Measurements from ENCODE around the gene GFY.
"Not testable (repeated sequence)": the region's sequence is repeated elsewhere in the genome, so short reads cannot be mapped to it uniquely, and the experiment has no call there.

GFY gene

DNA sequence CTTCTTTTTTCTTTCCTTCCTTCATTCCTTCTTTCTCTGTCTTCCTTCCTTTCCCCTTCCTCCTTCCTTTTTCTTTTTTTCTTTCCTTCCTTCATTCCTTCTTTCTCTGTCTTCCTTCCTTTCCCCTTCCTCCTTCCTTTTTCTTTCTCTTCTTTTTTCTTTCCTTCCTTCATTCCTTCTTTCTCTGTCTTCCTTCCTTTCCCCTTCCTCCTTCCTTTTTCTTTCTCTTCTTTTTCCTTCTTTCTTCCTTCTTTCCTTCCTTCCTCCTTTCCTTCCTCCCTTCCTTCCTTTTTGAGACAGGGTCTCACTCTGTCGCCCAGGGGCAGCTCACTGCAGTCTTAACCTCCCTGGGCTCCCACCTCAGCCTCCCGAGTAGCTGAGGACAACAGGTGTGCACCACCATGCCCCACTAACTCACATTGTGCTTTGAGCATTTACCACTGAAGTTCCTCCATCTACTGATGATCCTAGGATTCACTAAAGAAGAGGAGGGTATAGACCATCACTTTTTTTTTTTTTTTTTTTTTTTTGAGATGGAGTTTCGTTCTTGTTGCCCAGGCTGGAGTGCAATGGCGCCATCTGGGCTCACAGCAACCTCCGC is 19.0 kb downstream of the GFY start:
- not testable (repeated sequence) for DNase-seq

DNA sequence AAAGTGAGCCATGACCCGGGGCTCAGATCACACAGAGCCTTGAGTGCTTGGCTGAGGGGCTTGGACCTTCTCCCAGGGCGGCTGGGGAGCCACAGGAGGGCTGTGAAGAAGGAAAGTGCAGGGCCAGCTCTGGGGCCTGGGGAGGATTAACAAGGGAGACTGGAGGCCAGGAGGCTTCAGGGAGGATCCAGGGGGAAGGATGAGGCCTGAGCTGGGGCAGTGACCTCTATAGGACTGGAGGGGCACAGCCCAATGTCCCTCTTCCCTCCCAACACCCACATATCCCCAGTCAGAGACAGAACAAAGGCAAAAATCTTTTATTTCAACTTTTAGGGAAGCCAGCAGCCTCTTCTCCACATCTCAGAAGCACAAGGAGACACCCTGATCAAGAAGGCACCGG is 20.8 kb downstream of the GFY start:
- no peak for DNase-seq

GRCh38 chr19:49447485-49448431 is 22.6 kb downstream of the GFY start:
- no peak for DNase-seq

DNA sequence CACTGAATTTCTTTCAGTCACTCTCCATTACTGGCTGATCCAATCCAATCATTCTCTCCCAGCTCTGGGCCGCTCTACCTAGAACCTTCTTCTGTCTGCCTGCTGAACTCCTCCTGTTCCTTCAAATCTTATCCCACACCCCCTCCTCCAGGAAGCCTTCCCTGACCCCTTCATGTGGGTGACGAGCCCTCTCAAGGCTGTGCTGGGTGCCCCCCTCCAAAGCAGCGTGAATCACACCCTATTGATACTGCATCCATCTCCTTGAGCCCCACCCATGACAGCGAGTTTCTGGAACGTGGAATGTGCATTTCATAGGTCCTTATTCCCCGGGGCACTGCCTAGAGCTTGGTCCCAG is 23.2 kb downstream of the GFY start:
- no peak for DNase-seq

DNA sequence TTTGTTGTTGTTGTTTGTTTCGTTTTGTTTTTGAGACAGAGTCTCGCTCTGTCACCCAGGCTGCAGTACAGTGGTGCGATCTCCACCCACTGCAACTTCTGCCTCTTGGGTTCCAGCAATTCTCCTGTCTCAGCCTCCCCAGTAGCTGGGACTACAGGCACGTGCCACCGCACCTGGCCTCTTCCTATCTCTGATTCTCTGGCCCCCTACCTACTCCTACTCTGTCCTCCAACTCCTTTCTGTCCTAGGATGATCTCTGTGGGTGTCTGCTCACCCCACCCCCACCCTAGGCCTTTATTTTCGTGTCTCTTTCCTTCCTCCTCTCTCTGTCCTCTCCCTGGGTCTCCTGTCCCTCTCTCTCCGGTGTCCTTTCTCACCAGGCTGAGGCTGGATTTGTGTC is 25.2 kb downstream of the GFY start:
- DNase-seq = no peak

DNA sequence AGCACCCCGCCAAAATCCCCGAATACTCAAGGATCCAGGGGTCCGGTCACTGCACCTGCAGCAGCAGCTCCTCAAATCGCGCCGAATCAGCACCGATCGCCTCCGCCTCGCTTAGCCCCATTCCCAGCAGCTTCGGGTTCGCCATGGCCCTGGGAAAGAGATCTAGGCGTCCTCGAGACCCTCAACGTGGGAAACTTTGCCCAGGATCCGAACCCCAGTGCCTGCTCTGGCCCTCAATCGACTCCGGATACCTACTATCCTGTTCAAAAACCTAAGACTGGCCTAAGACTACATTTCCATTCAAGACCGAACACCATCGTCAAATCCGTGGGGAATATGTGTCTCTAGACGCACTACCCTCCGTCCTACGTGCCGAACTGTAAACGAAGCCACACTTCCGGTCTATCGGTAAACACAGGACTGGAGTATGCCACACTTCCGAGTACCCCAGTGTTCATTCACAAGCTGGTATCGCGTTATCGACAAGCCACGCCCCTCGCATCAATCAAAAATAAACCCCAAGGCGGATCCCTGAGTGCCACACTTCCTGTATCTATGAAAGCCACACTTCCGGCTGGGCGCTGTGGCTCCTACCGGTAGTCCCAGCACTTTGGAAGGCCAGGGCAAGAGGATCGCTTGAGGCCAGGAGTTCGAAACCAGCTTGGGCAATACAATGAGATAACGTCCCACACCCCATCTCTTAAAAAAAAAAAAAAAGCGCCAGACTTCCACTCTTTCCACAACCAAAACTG is 26.4 kb downstream of the GFY start, which contains the start of gene PIH1D1:
PIH1D1 (minus strand) TSS at position 385 of the 752 bp plus-strand sequence; CDS start at position 145, 240 bp downstream.
- peak; percentile 85 to 95 for DNase-seq

DNA sequence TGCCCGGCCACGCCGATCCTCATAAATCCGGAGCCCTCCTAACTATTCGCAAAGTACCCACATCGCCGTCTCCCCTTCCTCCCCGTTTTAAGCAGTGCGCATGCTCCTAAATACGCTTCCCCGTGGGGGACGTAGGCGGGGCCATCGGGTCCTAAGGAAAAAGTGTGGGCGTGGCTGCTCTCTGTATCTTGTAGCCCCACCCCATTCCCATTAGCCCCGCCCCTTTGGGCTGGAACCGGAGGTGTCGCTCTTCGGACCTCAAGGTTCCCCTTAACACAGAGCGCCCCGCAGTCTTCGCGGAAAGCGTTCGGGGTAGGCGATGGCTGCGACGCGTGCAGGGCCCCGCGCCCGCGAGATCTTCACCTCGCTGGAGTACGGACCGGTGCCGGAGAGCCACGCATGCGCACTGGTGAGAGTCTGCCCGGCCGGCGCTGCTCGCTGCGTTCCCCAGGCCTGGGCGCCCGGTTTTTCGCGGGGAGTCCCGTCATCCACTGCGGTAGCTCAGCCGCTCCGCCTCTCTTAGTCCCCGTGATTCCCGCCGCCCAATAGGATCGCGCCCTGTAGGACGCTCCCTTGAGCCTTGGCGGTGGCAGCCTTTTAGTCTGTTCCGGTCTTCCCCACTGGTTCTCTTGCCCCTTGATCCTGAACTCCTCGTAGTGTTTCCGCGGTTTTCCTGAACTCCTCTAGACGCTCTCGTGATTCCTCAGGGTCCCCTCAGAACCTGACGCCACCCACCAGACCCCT is 28.0 kb downstream of the GFY start, which contains the start of gene ALDH16A1:
ALDH16A1 (plus strand) TSS at position 213 of the 744 bp plus-strand sequence; CDS start at position 320, 107 bp downstream.
- DNase-seq = peak; percentile 96 to 97

DNA sequence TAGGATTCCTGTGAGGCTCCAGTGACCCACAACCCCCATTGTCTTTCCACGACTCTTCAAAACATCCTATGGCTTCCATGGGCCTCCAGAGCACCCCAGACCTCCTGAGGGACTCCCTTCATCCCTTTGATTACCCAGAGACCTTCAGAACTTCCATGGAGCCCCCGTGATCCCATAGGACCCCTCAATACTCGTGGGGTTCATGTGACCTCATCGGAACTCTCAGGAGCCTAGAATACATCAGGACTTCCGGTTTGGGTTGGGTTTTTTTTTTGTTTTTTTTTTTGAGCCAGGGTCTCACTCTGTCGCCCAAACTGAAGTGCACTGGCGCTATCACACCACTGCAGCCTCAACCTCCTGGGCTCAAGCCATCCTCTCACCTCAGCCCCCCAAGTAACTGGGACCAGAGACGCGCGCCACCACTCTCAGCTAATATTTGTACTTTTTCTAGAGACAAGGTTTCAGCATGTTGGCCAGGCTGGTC is 28.6 kb downstream of the GFY start:
- DNase-seq = no peak

- no peak for DNase-seq
These were observed 30.6 kb downstream of the GFY start for GRCh38 chr19:49455773-49456172.

DNA sequence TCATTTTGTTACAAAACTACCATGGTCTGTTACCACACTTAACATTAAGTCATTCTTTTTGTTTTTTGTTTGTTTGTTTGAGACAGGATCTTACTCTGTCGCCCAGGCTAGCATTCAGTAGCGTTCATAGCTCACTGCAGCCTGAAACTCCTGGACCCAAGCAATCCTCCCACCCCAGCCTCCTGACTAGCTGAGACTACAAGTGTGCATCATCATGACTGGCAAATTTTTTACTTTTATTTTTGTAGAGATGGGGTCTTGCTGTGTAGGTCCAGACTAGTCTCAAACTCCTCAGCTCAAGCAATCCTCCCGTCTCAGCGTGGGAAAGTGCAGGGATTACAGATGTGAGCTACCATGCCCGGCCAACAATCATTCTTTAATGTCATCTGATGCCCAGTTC is 31.1 kb downstream of the GFY start:
- DNase-seq = no peak

DNA sequence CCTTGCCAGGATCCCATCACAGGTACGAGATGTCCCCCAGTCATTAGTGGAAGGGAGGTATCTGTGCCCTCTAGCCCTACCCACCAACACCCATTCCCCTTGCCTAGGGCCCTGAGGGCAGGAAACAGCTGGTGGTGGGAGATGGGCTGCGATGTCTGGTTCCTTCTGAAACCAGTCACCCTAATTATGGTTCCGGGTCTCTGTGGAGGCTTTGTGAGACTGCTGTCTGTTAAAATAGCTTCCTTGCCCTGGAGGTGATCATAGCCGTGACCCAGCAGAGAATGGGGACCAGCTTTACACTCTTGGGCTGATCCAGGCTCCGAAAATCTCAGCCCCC is 33.3 kb downstream of the GFY start:
- DNase-seq = no peak

DNA sequence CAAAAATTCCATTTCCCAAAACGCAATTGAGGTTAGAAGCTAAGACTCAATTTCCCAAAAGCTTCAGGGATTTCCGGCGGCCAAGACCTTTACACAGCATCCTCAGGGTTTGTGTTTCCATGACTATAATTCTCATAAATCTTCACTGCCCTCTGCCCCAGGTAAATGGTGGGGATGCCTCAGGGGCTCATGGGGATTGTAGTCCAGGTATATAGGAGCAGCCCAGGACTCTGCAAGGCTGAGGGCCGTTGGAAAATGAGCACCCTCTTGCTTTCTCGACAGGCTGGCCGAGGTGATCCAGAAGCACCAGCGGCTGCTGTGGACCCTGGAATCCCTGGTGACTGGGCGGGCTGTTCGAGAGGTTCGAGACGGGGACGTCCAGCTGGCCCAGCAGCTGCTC is 34.2 kb downstream of the GFY start:
- no peak for DNase-seq

DNA sequence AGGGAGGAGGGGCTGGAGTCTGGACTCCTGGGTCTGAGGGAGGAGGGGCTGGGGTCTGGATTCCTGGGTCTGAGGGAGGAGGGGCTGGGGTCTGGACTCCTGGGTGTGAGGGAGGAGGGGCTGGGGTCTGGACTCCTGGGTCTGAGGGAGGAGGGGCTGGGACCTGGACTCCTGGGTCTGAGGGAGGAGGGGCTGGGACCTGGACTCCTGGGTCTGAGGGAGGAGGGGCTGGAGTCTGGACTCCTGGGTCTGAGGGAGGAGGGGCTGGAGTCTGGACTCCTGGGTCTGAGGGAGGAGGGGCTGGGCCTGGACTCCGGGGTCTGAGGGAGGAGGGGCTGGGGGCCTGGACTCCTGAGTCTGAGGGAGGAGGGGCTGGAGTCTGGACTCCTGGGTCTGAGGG is 35.9 kb downstream of the GFY start:
- DNase-seq = not testable (repeated sequence)

GRCh38 chr19:49461656-49462055 is 36.5 kb downstream of the GFY start:
- no peak for DNase-seq

- no peak for DNase-seq
These were observed 37.3 kb downstream of the GFY start for GRCh38 chr19:49462492-49462891.

GRCh38 chr19:49463960-49464740 is 39.0 kb downstream of the GFY start:
- DNase-seq = no peak

DNA sequence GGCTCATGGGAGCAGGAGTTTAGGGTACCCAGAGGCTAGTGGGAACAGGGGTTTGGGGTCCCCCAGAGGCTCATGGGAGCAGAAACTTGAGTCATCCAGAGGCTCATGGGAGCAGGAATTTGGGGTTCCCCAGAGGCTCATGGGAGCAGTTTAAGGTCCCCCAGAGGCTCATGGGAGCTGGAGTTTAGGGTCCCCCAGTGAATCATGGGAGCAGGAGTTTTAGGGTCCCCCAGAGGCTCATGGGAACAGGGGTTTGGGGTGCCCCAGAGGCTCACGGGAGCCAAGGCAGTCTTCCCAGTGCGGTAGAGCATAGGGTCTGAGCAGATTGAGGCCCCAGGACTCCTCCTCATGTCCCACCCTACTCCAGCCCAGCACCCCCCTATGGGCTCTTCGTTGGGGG is 40.2 kb downstream of the GFY start:
- no peak for DNase-seq

DNA sequence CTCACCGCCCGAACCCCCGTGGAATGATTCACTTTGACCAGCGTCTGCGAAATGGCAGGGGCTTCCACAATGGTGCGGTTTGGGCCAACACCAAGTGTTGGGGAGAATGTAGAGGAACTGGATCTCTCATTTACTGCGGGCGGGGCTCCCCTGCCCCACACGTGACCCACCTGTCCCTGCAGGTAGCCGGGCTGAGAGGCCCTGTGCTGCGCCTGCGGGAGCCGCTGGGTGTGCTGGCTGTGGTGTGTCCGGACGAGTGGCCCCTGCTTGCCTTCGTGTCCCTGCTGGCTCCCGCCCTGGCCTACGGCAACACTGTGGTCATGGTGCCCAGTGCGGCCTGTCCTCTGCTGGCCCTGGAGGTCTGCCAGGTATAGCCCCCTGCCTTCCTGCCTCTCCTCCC is 43.0 kb downstream of the GFY start:
- DNase-seq = no peak

- DNase-seq = peak in 1 of 2 experiments; percentile 74
These were observed 43.7 kb downstream of the GFY start for GRCh38 chr19:49468746-49469447.

DNA sequence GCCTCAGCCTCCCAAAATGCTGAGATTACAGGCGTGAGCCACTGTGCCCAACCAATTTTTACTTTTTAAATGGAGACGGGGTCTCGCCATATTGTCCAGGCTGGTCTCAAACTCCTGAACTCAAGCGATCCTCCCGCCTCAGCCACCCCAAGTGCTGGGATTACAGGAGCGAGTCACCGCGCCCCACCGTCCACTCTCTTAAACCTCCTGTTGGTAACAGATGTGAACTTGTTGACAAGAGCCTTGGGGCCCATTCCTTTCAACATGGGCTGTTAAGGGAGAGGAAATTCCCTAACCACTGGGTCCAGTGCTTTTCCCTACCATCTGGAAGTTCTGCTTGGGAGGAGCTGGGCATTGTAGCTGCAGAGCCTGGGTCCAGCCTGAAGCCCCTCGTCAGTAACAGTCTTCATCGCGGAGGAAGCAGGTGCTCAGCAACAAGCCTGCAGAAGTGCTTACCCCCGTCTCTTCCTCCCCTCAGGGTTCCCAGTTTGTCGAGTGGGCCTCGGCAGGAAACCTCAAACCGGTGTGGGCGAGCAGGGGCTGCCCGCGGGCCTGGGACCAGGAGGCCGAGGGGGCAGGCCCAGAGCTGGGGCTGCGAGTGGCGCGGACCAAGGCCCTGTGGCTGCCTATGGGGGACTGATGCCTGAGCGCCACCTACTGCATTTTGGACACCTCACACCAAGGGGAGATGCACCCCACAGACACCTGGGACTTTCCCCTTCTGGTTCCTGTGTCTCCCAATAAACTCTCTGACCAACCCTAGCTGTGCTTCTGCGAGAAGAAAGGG is 44.8 kb downstream of the GFY start:
- DNase-seq = peak; percentile 66 to 68
